Retina (tissue), 1 donor: ENCODE results near the gene ABHD17A.
"Not testable (repeated sequence)": the region's sequence is repeated elsewhere in the genome, so short reads cannot be mapped to it uniquely, and the experiment has no call there.

ENCODE experiments used
- DNase-seq: peaks from one replicate; pipeline ENCODE4 v3.0.0-alpha.2; 2016

Gene ABHD17A

DNA sequence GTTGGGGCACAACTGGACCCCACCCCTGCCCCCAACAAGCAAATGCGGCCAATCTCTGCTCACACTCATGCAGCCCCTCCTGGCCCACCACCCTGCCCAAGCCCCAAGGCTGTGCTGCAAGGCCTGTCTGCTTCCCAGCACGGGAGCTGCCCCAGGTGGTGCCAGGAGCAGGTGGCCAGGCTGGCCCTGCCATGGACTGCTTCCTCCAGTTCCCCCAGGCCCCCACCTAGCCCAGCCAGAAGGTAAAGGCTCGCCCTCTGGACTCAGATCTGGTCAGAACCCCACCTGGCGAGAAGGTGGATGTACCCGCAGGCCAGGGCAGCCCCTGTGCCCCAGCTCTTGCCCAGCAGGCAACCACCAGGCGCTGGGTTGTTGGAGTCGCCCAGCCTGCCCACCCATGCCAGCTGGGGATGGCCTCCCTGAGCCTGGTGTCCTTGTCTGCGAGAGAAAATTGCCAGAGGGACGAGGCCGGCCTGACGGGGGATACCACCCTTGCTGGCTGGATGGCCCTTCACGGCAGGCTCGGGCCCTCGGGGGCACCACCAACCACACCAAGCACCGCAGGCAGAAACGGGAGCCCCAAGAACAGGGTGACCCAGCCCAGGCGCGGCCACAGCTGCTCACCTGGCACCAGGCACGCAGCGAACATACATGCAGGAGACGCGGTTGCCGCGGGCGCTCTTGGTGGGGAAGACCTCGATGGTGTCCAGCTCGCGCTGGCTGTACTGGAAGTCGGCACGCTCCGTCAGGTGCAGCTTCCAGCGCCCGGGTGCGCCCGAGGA, 4.5 kb downstream of the ABHD17A start:
- no peak for DNase-seq

DNA sequence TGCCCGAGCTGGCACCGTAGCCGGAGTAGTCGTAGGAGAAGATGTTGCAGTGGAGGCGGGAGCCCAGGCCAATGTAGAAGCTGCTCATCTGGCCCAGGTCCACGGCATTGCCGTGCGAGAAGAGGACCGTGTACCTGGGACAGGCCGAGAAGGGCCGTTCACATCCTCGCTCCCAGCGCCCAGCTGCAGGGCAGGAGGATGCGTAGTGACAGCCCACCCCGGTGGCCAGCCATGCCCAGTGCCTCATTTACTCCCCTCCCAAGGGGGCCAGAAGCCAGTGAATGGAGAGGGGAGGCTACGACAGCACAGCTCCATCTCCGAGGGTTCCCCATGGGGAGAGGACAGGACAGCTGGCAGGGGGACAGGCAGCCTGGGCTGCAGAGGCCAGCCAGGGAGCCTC, 5.3 kb downstream of the ABHD17A start:
- DNase-seq, result not testable (repeated sequence)

DNA sequence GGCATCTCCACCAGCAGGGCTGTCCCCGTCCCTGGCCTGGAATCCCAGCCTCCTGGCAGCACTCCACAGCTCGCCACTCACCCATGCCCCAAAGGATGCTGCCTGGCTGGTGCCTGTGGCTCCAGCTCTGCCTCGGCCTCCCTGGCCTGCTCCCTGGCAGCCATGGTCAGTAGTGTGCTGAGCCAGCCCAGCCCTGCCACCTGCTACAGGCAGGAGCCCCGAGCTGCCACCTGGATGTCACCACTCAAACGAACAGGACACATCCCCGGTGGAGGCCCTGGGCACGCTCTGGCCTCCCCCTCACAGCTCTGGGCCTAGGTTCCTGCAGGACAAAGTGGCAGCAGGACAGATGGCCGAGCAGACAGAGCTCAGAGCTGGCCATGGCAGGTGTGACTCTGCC, 6.7 kb downstream of the ABHD17A start:
- DNase-seq, result not testable (repeated sequence)

DNA sequence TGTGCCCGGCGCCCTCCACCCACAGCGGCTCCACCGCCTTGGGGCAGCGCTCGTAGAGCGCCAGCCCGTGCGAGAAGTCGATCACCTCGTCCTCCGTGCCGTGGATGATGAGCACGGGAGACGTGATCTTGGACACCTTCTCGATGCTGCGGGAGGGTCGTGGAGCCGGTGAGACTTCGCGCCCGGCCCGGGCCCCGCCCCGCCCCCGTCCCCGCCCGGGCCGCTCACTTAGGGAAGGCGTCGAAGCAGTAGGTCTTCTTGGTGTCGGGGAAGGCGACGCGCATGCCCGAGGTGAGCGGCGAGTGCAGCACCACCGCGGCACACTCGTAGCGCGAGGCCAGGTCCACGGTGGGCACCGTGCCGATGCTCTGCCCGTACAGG, 8.0 kb downstream of the ABHD17A start:
- DNase-seq, result not testable (repeated sequence)

DNA sequence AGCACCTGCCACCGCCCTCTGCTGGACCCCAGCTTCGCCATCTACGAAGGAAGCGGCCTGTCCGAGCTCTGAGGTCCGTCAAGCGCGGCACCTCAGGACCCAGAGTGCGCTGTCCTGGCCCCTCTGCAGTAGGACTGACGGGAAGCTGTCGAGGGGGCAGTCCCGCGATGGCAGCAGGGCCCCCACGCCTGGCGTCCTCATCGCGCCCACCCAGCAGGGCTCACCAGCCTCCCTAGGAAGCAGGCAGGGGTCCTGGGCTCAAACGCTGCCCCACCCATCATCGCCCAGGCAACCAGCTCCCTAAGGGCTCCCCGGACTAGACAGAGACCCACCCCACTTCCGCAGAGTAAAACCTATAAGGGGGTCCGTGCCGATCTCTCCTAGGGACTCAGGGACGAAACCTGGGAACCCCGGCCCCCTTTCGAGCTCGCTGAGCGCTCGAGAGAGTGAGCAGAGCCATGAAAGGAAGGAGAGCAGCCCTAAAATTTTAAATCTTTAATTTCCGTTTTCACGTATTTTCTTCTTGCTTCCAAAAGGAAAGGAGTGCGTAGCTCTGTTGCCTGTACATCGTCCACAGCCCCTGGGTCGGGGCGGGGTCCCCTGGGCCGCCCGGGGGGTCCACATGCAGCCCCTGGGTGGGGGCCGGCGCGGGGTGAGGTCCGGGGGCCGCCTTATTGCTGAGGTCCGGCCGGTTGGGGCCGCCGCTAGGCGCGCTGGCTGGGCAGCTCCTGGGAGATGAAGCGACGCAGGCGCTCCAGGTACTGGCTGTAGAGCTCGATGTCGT, 8.6 kb downstream of the ABHD17A start:
- not testable (repeated sequence) for DNase-seq

DNA sequence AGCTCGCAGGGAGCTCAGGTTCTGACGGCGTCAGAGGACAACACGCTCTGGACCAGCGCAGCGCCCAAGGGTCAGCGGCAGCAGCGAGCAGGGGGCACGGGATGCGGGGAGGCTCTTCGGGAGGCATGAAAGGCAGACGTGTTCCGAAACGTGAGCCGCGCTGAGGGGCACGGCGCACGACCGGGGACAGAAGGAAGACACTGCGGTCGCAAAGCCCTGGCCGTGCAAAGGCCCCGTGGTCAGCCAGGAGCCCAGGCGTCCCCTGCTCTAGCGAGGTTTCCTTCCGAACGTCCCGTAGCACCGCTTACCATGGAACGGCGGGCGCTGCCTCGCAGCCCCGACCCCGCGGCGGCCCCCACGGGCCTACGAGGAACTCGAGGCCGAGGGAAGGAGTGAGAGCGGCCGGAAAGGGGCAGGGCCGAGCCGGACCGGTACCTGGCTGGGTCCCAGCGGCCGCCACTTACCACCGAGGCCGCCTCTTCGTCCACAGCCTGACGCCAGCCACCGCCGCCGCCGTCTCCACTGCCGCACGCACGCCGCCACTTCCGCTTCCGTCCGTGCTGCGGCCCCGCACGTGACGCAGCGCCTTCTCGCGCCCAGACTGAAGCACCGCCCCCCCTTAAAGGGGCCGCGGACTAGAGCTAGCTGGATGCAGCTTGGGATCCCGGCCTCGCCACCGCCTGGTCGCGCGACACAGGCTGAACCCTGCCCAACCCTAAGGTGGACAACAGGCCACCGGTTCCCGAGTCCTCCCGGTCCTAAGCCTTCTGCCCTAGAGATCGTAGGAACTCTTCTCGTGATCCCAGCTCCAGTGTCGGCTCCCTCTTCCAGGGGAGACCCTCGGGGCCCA, 9.4 kb downstream of the ABHD17A start:
- peak; percentile 97 for DNase-seq

DNA sequence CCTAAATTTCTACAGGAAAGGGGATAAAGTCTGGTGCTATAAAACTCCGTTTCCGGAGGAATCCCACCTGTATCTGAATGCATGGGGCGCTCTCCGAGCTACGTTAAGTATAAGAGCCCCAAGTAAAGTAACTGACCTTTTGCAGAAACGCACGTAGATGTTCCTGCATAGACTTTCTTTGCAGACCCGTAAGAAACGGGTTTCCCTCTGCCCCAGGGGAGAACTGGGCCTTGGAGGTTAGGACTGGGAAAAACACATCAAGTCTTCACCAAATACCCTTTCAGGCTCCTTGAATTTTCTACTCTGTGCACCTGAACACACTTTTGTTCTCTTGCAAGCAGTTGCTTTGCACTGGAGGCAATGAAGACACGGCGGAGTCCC, 10.0 kb downstream of the ABHD17A start:
- not testable (repeated sequence) for DNase-seq

DNA sequence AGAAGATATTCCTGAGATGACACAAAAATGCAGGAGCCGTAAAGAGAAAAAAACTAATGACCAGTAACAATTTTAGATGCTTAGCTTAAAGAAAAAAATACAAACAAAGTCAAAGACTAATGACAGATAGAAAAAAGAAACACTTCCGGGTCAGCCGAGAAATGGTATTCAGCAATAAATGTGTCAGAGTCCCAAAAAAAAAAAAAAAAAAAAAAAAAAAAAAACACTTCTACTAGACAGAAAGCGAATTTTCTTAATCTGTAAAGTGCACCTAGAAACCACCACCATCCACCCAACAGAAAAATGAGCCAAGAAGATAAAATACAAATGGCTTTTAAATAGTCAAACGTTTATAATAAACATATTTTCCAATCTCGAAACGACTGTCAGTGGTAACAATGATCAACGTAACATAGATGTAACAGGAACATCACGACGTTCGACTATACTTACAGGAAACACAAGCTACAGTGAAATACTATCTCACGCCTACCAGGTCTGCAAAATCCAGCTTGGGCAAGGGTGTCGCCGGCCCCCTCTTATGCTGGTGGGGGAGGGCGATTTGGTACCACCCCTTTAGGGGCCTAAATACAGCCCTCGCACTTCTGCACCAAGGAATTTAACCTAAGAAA, 10.6 kb downstream of the ABHD17A start:
- DNase-seq, result no peak

DNA sequence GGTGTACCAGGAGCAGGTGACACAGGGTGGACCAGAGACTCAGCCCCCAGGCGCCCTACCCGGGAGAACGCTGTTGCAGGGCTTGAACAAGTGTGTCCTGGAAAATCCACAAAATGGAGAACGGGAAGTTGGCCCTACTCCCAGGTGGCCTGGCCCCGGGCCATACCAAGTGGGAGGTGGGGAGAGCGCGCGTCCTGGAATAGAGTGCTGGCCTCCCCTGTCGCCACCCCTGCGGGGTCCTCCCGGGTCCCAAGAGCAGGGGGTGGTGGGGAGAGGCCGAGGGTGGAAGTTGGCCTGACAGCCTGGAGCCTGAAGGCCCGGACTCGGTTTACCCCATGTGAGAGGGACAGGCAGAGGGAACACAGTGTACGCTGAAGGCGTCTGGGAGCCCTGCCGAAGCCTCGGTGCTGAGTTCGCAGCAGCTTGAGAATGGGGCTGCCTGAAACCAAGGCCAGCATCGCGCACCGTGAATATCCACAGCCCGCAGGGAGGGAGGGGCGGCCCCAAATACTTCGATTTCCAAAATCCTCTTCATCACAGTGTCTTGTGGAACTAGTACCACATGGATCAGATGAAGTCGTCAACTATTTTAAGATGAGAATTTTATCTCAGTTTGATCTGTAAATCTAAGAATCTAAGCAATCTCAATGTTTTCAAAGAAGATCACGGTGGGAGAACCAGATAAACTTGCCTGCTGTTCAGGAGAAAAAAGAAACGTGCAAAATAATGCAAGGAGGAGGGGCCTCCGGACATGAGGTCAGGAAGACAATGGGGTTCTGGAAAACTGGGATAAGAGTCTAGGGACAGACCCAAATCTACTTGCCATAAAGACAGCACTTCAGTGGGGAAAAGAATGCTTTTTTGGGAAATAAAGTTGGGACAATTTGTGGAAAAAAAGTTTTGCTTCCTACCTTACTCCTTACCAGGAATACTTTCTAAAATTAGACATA, 11.5 kb downstream of the ABHD17A start:
- DNase-seq, result no peak

DNA sequence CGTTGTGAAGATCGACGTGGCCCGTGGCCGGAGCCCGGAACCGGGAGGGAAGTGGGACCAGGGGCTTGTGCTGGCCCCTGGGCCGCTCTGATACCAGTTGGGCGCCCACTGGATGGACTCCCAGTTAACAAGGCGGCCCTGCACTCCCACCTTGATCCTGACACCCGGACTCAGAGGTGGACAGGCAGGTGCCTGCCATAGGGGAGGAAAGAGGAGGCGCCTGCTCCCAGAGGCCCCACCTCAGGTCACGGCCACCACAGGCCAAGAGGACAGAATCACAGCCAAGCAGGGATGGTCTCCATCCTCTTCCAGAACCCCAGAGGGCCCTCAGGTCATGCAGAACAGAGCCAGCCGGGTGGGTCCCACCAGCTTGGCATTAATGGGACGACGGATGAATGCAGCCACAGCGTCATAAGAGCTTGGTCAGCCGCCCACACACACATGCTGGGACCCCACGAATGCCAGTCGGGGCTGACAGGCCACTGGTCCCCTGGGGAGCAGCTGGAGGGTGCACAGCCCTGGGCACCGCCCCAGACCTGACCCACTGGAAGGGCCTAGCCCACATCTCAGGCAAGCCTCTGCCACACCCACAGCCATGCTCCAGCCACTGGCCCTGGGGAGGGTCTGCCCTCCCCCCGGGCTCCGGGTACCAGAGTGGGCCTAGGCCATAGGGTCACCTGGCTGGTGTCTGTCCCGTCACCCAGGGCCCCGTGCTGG, 12.3 kb downstream of the ABHD17A start:
- DNase-seq, result no peak

DNA sequence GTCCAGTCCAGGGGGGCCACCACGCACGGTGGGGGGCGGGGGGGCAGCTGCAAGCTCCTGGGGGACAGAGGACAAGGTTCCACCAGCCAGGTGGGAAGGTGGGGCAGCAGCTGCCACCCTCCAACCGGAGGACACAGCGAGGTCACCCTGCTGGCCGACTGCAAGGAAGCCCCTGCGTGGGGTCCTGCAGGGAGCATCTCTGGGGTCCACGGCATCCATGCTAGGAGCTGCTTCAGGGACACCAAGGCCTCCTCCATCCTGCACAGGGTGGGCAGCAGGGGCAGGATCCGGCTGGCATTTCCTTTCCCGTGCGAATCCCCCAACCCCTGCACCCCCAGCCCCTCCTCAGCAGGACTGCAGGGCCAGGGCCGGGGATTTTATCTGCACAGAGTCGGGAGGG, 13.7 kb downstream of the ABHD17A start:
- no peak for DNase-seq

DNA sequence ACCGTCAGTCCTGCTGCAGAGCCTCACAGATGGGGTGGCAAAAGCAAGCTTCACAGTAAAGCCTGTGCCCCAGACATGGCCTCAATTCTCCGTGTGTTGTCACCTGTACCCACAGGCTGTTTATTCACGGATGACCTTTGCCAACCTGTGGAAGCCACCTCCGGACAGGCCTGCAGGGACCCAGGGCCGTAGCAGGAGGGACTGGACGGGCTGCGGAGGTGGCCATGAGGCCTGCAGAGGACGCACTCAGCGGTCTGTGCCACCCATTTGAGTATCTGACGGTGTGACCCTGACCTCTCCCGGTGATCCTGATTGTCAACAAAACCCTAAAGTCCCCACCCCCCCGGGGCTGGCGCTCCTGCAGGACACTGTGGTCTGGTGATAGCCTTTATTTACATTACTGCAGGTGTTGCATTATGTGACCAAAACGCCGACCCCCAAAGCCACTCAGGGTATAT, 14.1 kb downstream of the ABHD17A start:
- no peak for DNase-seq

DNA sequence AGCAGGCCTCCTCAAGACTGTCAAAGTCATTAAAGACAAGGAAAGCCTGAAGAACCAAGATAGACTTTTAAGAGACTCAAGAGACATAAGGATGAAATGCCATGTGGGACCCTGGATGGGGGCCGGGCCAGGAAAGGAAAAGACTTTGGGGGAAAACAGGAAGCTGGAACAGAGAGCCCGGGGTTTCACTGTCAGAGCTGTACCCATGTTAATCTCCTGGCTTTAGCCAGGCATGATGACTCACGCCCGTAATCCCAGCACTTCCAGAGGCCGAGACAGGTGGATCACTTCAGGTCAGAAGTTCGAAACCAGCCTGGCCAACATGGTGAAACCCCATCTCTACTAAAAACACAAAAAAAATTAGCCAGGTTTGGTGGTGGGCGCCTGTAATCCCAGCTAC, 16.3 kb downstream of the ABHD17A start:
- DNase-seq, result no peak

DNA sequence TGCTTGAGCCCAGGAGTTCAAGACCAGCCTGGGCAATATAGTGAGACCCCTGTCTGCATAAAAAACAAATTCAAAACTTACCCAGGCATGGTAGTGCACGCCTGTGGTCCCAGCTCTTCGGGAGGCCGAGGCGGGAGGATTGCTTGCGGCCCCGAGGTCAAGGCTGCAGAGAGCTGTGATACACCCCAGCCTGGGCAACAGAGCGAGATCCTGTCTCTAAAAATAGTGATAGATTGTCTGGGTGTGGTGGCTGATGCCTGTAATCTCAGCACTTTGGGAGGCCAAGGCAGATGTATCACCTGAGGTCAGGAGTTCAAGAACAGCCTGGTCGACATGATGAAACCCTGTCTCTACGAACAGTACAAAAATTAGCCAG, 18.0 kb downstream of the ABHD17A start:
- no peak for DNase-seq

DNA sequence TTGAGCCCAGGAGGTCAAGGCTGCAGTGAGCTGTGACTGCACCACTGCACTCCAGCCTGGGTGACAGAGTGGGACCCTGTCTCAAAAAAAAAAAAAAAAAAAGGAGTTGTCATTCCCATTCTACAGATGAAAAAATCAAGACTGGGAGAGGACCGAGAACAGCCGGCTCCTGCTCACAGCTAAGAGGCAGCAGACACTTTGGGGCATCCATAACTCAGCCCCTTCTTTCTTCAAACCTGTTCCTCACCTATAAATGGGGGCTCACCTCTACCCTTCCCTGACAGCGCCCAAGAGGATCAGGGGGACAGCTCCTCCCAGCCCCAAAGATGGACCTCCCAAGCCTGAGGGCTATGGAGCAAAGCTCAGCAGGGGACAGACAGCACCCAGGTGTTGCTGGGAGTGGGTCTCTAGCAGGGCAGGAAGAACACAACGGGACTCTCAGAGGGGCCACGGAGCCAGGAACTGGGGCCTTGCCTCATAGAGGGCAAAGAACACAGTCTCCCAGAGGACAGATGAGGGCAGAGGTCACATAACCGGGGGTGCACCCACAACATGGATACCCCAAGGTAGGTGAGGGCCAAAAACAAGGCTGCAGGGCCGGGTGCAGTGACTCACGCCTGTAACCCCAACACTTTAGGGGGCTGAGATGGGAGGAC, 18.5 kb downstream of the ABHD17A start:
- DNase-seq, result no peak

DNA sequence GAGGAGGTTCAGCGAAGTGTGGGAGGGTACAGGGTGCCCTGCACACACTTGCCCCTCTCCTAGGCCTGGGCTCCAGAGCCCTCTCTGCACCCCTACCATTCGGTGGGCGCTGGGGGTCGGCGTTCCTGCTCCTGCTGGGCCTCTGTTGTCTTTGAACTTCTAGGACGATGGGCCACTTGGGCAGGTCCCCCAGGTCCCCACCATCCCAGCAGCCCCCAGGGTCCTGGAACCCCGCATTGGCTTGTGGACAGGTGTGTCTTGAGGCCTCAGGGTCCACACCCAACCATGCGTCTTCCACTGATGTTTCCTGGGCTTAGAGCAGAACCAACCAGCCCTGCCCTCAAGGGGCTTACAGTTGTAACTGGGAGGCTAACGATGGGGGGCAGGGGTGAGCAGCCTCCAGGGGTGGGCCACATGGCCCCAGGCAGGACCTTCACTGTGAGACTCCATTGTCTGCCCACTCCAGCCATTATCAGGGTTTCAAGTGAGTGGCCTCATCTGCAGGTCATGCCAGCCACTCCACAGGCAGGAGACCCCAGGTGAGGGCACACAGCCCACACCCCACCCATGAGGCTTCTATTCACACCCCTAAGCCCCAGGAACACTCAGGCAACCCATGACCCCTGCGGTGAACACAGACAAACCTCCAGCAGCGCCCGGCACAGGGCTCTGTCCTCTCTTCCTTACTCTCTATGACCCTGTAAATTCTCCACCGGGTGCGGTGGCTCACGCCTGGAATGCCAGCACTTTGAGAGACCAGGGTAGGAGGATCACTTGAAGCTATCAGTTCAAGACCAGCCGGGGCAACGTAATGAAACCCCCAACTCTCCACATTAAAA, 19.9 kb downstream of the ABHD17A start:
- no peak for DNase-seq

DNA sequence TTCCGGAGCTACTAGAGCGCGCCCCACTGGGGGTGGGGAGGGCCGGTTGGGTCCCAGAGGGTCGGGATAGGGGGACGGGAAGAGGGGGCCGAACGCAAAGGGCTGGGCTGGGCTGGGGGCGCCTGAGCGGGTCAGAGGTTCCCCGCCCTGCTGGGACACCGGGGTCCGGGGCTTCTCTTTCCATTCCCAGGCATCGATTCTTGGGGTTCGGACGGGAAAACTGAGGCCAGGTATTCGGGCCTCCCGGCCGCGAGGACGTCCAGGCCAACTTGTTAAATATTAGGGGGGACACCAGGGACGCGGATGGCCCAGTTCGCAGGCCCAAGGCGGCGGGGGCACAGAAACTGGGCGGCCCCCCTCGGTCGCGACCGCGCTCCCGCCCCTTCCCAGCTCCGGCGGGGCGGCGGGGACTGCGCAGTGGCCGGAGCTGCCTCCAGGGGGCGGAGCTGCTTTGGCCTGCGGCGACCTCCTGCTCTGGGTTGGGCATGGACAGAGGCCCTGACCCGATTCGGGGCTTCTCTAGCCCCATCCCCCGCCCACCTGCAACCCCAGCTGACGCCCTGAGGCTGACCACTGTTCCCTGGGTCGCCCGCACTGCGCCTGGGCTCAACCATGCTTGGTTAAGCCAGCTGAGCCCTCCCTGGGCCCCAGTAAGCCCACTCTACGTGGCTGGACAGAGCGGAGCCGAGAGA, 20.7 kb downstream of the ABHD17A start:
- DNase-seq, result peak; percentile 87

DNA sequence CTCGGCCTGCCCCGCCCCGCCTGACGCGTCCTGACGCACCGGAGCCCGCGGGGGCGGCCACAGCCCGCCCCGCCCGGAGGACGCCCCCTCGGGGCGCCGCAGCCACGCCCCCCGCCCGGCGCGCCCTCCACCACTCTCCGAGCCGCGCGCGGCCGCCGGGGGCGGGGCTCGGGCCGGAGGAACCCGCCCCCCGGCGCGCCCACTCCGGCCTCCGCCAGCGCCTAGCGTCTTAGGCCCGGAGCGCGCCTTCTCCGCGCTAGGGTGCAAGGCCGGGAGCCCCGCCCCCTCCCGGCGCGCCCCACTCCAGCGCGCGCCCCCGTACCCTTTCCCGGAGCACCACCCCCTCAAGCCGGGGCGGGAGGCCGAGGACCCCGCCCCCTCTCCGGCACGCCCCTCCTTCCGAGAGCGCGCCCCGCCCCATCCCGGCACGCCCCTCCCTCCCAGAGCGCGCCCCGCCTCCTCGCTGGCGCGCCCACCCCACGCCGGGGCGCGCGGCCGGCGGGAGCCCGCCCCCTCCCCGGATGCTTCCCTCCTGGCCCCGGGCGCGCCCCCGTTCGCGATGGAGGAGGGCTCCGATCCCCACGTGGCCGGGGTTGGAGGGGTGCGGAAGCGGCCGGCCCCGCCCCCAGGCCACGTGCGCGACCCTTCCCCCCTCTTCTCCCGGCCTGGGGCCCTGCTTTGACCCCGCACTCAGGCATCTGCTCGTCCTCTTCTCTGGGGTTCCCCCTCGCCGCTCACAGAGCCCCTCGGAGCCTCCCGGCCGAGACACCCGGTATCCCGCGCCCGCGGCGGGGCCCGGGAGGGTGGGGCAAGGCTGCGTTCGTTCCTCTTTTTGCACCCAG, 21.4 kb downstream of the ABHD17A start:
- DNase-seq, result peak; percentile 82
